Activated naive CD4-positive, alpha-beta T cell treated with anti-CD3 and anti-CD28 coated beads for 36 hours (primary cell): ENCODE measurements around the gene CALML4. TPM values are rescaled to one million over a fixed set of nuclear protein-coding genes. Genes with fewer than 3 reads are reported as not detected.
"Not testable (repeated sequence)": the region's sequence is repeated elsewhere in the genome, so short reads cannot be mapped to it uniquely, and the experiment has no call there.

ENCODE experiments used
- CTCF ChIA-PET: fragments of 350-600 bp; sonication (Branson Sonifier 250); formaldehyde crosslinking; loops from one replicate; lab custom pipeline; 2021; ENCODE audit warnings: antibody characterized with exemption; lab: Charles Lee
- DNase-seq: peaks from one replicate; pipeline ENCODE4 v3.0.0-alpha.2; 2020
- H3K27ac Mint-ChIP-seq: one replicate; pipeline ENCODE4 v1.8.0; 2021; ENCODE audit warnings: mild to moderate bottlenecking, mixed read lengths
- H3K27me3 Mint-ChIP-seq: one replicate; pipeline ENCODE4 v1.8.0; 2021; ENCODE audit warnings: low read depth, mixed read lengths
- H3K36me3 Mint-ChIP-seq: one replicate; pipeline ENCODE4 v1.8.0; 2021; ENCODE audit warnings: low read depth, mixed read lengths
- H3K4me1 Mint-ChIP-seq: one replicate; pipeline ENCODE4 v1.8.0; 2021; ENCODE audit warnings: low read depth, mixed read lengths
- H3K4me3 Mint-ChIP-seq: one replicate; pipeline ENCODE4 v1.8.0; 2021; ENCODE audit warnings: mild to moderate bottlenecking, moderate library complexity, mixed read lengths
- H3K9me3 Mint-ChIP-seq: one replicate; pipeline ENCODE4 v1.8.0; 2021; ENCODE audit warnings: mixed read lengths
- intact Hi-C: fragments of 100-400 bp; cut with micrococcal nuclease; formaldehyde crosslinking; loops from one replicate; pipeline ENCODE4 v1.15.1; 2023
- total RNA-seq, 2 experiments: library from RNA; stranded (reverse); gene quantifications; one replicate each; pipeline ENCODE4 v1.2.3, GENCODE V29; 2021

CALML4 gene
- total RNA-seq, 2 experiments from 2014 or later, result 8.5 to 11.4 TPM

DNA sequence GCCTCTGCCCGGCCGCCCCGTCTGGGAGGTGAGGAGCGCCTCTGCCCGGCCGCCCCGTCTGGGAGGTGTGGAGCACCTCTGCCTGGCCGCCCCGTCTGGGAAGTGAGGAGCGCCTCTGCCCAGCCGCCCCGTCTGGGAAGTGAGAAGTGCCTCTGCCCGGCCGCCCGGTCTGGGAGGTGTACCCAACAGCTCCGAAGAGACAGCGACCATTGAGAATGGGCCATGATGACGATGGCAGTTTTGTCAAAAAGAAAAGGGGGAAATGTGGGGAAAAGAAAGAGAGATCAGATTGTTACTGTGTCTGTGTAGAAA lies 17.3 kb upstream of the CALML4 start:
- H3K27me3 Mint-ChIP-seq, DNase-seq, H3K9me3 Mint-ChIP-seq, intact Hi-C loops, H3K4me3 Mint-ChIP-seq, CTCF ChIA-PET, H3K27ac Mint-ChIP-seq: not testable (repeated sequence)
- Mint-ChIP-seq H3K36me3 (peaks cover 26% of the 10 kb centered on the region), H3K4me1 (peaks cover 14% of the 10 kb centered on the region)

DNA sequence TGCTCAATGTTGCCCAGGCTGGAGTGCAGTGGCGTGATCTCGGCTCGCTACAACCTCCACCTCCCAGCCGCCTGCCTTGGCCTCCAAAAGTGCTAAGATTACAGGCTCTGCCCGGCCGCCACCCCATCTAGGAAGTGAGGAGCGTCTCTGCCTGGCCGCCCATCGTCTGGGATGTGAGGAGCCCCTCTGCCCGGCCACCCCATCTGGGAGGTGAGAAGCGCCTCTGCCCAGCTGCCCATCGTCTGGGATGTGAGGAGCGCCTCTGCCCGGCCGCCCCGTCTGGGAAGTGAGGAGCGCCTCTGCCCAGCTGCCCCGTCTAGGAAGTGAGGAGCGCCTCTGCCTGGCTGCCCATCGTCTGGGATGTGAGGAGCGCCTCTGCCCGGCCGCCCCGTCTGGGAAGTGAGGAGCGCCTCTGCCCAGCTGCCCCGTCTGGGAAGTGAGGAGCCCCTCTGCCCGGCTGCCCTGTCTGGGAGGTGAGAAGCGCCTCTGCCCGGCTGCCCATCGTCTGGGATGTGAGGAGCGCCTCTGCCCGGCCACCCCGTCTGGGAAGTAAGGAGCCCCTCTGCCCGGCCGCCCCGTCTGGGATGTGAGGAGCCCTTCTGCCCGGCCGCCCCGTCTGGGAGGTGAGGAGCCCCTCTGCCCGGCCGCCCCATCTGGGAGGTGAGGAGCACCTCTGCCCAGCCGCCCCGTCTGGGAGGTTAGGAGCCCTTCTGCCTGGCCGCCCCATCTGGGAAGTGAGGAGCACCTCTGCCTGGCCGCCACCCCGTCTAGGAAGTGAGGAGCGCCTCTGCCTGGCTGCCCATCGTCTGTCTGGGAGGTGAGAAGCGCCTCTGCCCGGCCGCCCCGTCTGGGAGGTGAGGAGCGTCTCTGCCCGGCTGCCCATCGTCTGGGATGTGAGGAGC lies 16.6 kb upstream of the CALML4 start:
- CTCF ChIA-PET, result interaction anchor here (0.9 kb wide), 1 partner anchor 12 kb away, joined by 3 read pairs; no protein-coding TSS in a partner anchor
- H3K4me3 Mint-ChIP-seq, DNase-seq, intact Hi-C loops, H3K27ac Mint-ChIP-seq, H3K9me3 Mint-ChIP-seq, H3K4me1 Mint-ChIP-seq, H3K27me3 Mint-ChIP-seq: not testable (repeated sequence)
- peaks cover 29% of the 10 kb centered on the region for H3K36me3 Mint-ChIP-seq

DNA sequence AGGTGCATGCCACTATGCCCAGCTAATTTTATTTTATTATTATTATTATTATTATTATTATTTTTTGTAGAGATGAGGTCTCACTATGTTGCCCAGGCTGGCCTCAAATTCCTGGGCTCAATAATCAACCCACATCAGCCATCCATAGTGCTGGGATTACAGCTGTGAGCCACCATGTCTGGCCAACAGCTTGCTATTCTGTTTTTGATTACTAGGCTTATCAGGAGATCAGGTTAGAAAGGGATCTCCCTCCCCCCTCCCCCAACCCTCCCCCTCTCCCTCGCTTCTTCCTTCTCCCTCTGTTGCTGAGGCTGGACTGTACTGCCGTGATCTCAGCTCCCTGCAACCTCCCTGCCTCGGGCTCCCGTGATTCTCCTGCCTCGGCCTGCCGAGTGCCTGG lies 15.8 kb upstream of the CALML4 start:
- H3K9me3 Mint-ChIP-seq, result no peaks in the 10 kb centered on the region
- H3K27me3 Mint-ChIP-seq, result no peaks in the 10 kb centered on the region
- peaks cover 9% of the 10 kb centered on the region for H3K4me1 Mint-ChIP-seq
- DNase-seq, result no peak
- CTCF ChIA-PET, result interaction anchor here (0.9 kb wide), 1 partner anchor 11 kb away, joined by 3 read pairs; no protein-coding TSS in a partner anchor
- peaks cover 33% of the 10 kb centered on the region for H3K36me3 Mint-ChIP-seq
- H3K27ac Mint-ChIP-seq, result no peak overlapping the region
- H3K4me3 Mint-ChIP-seq, result no peak overlapping the region
- intact Hi-C loops, result no loop called here

DNA sequence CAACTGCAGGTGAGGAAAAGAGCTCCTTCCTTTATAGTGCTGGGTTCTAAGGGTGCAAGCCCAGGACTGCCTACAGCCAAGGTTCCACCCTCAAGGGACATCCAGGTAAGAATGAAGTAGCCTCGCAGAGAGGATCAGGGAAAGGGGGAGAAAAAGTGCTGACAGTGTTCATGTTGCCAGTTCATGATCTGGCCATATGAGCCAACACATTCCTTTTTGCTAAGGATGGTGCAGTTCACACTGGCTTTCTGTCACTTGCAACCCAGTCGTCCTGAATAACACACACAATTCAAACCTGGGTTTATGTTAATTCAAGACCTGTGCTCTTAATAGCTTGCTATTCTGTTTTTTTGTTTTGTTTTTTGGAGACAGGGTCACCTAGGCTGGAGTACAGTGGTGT lies 15.4 kb upstream of the CALML4 start:
- intact Hi-C loops, result no loop called here
- no peak for DNase-seq
- H3K36me3 Mint-ChIP-seq, result peaks cover 33% of the 10 kb centered on the region
- H3K9me3 Mint-ChIP-seq, result no peaks in the 10 kb centered on the region
- H3K4me3 Mint-ChIP-seq, result no peak overlapping the region
- H3K27me3 Mint-ChIP-seq, result no peaks in the 10 kb centered on the region
- peaks cover 9% of the 10 kb centered on the region for H3K4me1 Mint-ChIP-seq
- no peak overlapping the region for H3K27ac Mint-ChIP-seq
- CTCF ChIA-PET, result interaction anchor here (1.4 kb wide), 1 partner anchor 12 kb away, joined by 3 read pairs; no protein-coding TSS in a partner anchor

DNA sequence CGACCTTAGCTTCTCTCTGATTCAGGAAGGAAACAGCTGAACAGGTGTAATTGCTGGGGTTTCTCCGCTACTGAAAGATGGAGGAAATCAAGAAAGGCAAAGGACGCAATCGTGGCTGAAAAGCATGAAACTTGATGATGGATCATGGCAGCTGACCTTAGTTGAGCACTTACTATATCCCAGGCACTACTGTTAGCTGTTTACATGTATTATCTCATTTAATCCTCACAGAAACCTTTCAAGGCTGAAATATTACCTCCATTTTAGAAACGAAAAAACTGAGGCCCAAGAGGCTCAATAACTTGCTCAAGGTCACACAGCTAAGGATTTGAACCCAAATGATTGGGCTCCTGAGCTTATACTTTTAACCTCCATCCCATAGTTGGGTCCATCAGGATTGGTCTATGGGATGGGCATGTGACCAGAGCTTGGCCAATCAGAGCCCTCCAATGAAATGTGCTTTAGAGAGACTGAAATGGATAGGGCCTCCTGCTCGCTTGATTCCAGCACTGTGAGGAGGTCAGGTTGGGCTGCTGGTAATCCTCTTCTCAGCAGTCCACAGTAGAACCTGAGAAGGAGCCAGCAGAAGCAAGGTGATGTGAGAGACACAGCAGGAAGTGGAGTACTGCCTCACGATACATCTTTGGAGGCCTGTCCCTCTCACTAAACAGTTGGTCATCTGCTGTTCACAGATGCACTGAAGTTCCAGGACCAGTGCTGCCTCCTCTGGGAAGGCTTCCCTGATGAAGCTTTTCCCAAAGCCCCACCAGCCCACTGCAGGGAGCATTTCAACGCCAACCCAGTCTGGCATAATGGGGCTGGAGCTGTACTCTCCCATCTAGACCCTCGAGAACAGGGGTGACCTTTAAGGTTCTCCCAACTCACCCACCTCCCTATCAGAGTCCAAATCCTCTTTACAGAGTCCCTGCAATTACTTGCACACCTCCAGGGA lies 14.0 kb upstream of the CALML4 start:
- intact Hi-C loops, result no loop called here
- Mint-ChIP-seq H3K27ac (no peak overlapping the region), H3K9me3 (no peaks in the 10 kb centered on the region), H3K4me1 (no peaks in the 10 kb centered on the region), H3K36me3 (peaks cover 31% of the 10 kb centered on the region), H3K4me3 (no peak overlapping the region), H3K27me3 (no peaks in the 10 kb centered on the region)
- CTCF ChIA-PET, result interaction anchor here (1.3 to 1.4 kb wide), 2 partner anchors 13 to 87 kb away, joined by 3 read pairs; no protein-coding TSS in a partner anchor
- DNase-seq, result no peak

DNA sequence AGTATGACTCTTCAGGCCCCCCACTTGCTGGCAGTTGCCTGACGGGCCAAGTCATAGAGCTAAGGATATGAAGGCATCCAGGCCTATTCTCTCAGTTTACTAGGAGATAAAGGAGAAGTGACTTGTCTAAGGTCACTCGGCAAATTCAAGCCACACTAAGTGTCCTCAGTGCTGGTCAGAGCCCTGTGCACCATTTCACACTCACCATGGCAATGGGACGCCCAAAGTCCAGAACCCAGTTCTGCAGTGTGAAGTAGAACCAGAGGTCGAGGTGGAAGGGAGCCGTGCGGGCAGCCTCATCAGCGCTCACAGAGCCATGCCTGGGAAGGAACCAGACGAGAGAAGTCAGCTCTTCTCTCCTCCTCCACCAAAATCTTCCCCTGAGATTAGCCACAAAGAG lies 13.2 kb upstream of the CALML4 start:
- H3K27ac Mint-ChIP-seq, result no peak overlapping the region
- no peaks in the 10 kb centered on the region for H3K27me3 Mint-ChIP-seq
- no peaks in the 10 kb centered on the region for H3K4me1 Mint-ChIP-seq
- H3K4me3 Mint-ChIP-seq, result no peak overlapping the region
- intact Hi-C loops, result no loop called here
- CTCF ChIA-PET, result interaction anchor here (1.3 kb wide), 1 partner anchor 88 kb away, joined by 3 read pairs; no protein-coding TSS in a partner anchor
- H3K9me3 Mint-ChIP-seq, result no peaks in the 10 kb centered on the region
- H3K36me3 Mint-ChIP-seq, result peaks cover 35% of the 10 kb centered on the region
- DNase-seq, result no peak

DNA sequence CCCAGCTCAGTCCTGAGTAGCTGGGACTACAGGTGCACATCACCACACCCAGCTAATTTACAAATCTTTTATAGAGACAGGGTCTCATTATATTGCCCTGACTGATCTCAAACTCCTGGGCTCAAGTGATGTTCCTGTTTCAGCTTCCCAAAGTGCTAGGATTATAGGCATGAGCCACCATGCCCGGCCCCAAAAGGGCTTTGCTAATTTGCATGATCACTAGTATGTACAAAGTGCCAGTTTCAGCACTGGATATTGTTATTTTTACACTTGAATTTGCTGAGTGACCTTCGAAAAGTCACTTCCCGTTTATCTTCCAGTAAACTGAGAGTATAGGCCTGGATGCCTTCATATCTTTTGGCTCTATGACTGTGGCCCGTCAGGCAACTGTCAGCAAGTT lies 12.2 kb upstream of the CALML4 start:
- no peak overlapping the region for H3K27ac Mint-ChIP-seq

DNA sequence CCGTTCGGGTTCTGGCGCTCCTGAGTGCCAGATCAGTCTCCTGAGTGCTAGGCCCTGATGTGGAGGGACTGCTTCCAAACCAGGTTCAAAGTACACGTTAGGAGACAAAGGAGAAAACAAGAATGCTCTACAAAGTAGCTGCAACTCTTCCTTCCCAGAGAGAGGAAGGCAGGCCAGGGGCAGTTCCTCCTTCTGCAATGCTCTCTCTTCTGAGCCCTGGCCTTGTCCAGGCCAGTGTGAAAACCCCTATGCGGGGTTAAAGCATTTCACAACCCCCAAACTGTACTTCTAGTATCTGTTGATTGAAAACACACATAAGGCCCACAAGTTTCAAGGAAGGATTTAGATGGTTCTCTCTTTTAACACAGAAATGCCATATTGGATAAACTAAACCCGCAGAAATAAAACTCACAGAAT lies 9.7 kb upstream of the CALML4 start:
- Mint-ChIP-seq H3K4me1 (peaks cover 6% of the 10 kb centered on the region), H3K9me3 (no peaks in the 10 kb centered on the region), H3K36me3 (peaks cover 30% of the 10 kb centered on the region), H3K27me3 (no peaks in the 10 kb centered on the region), H3K27ac (no peak overlapping the region), H3K4me3 (no peak overlapping the region)
- intact Hi-C loops, result no loop called here
- CTCF ChIA-PET, result no interaction called here
- DNase-seq, result no peak

More for the DNA sequence above, 12.2 kb upstream of the CALML4 start:
- CTCF ChIA-PET, result no interaction called here
- Mint-ChIP-seq H3K4me1 (no peaks in the 10 kb centered on the region), H3K36me3 (peaks cover 30% of the 10 kb centered on the region), H3K9me3 (no peaks in the 10 kb centered on the region), H3K27me3 (no peaks in the 10 kb centered on the region), H3K4me3 (no peak overlapping the region)
- intact Hi-C loops, result no loop called here
- no peak for DNase-seq

DNA sequence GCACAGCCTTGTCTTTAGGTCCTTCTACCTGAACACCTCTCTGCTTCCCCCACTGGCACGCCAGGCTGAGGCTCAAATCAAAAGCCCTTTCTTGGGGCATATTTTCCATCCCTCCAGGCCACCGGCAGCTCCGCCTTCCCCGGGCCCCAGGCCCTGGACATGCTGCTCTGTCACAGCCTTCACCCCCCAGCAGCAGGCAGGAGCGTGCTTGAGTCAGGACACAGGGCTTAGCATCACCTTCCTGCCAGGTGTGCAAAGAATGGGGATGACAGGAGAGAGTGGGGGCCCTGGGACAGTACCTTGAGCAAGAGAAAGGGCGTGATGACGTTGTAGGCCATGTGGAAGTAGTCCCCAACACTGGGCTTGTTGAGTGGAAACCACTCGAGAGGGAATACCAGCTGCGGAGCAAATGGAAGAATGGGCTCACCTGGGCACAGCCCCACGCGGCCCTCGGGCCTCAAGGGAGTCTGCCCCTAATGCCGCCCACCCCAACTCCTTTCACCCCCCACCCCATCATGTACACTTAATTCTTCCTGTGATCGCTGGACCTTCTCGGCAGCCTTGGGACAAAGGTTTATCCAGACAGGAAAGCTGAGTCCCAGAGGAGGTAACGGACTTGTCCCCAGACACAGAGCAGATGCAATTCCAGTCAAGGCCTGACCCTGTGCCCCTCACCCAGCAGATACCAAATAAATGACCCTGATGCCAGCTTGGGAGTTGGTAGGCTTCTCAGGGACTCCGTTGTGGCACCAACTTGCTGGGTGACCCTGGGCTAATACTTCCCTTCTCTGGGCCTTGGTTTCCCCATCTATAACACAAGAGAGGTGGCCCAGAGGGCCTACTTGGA lies 9.1 kb upstream of the CALML4 start:
- Mint-ChIP-seq H3K9me3 (no peaks in the 10 kb centered on the region), H3K27ac (no peak overlapping the region), H3K27me3 (no peaks in the 10 kb centered on the region), H3K4me3 (no peak overlapping the region), H3K36me3 (peaks cover 30% of the 10 kb centered on the region), H3K4me1 (peaks cover 13% of the 10 kb centered on the region)
- no peak for DNase-seq
- CTCF ChIA-PET, result no interaction called here
- intact Hi-C loops, result no loop called here

DNA sequence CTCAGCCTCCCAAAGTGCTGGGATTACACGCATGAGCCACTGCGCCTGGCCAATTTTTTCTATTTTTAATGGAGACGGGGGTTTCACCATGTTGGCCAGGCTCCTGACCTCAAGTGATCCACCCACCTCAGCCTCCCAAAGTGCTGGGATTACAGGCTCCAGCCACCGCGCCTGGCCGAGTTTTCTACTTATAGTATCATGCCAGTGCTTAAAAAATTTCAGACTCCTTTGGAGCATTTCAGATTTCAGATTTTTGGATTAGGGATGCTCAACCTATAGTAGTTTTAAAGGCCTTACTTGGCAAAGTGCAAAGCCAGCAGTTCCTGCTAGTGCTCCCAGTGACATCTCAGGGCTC lies 8.3 kb upstream of the CALML4 start:
- CTCF ChIA-PET, H3K27me3 Mint-ChIP-seq, H3K9me3 Mint-ChIP-seq, intact Hi-C loops, H3K4me3 Mint-ChIP-seq, DNase-seq, H3K27ac Mint-ChIP-seq: not testable (repeated sequence)
- Mint-ChIP-seq H3K36me3 (peaks cover 29% of the 10 kb centered on the region), H3K4me1 (peaks cover 19% of the 10 kb centered on the region)

DNA sequence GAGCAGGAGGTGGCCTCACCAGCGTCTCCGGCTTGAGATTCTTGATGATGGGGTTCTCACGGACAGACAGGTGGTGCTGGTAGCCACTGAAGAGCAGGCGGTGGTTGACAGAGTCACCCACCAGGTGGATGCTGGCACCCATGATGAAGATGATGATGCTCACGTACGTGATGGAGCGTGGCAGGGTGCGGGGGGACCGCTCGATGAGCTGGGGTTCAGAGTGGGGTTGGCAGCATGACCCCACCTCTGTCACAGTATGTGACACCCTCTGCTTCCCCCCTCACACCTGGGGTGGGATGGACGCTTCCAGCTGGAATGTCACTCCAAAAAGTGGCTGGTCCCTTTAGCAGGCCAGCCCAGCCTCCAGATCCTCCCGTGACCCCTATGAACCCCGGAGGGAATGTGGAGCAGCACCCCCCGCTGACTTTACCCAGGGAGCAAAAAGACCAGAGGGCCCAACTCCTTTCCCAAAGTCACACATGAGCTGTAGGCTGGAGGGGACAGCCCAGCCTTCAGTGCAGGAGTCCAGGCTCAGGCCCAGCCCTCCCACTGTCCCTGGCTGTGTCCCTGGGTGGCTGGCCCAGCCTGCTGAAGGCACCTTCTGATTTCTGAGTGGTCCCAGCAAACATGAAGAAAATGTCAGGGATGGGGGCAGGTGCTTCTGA lies 6.7 kb upstream of the CALML4 start:
- DNase-seq, result no peak
- no peaks in the 10 kb centered on the region for H3K9me3 Mint-ChIP-seq
- CTCF ChIA-PET, result interaction anchor here (1.4 kb wide), 1 partner anchor 48 kb away, joined by 3 read pairs; no protein-coding TSS in a partner anchor
- peaks cover 21% of the 10 kb centered on the region for H3K4me1 Mint-ChIP-seq
- H3K27me3 Mint-ChIP-seq, result no peaks in the 10 kb centered on the region
- no peak overlapping the region for H3K4me3 Mint-ChIP-seq
- peaks cover 25% of the 10 kb centered on the region for H3K36me3 Mint-ChIP-seq
- intact Hi-C loops, result no loop called here
- H3K27ac Mint-ChIP-seq, result no peak overlapping the region
